RCC 7860 (cell line): ENCODE measurements around the gene ACSM6.

ENCODE experiments used
- DNase-seq: peaks from one replicate; pipeline ENCODE4 v3.0.0-alpha.2; 2015; ENCODE audit warnings: low spot score
- FAIRE-seq: peaks from 2 replicates; lab custom pipeline; 2012; peaks lifted over from hg19 to GRCh38; lab: Jason Lieb, UNC

ACSM6 gene

GRCh38 chr10:95264227-95265051 is 70.4 kb downstream of the ACSM6 start:
- no peak for FAIRE-seq
- DNase-seq, result no peak

DNA sequence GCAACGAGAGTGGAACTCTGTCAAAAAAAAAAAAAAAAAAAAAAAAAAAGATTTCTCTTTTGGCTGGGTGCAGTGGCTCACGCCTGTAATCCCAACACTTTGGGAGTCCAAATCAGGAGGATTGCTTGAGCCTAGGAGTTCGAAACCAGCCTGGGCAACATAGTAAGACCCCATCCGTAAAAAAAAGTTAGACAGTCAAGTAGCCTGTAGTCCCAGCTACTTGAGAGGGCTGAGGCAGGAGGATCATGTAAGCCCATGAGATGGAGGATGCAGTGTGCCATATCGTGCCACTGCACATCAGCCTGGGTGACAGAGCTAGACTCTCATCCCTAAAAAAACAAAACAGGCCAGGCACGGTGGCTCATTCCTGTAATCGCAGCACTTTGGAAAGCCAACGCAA is 71.5 kb downstream of the ACSM6 start:
- FAIRE-seq, result no peak
- DNase-seq, result no peak

- FAIRE-seq (peak; percentile 72), DNase-seq (peak; percentile 93)
Measured at GRCh38 chr10:95266674-95267095, 72.6 kb downstream of the ACSM6 start.

- DNase-seq (no peak), FAIRE-seq (no peak)
Measured at GRCh38 chr10:95267251-95267650, 73.2 kb downstream of the ACSM6 start.

- FAIRE-seq, result no peak
Measured at GRCh38 chr10:95268438-95268837, 74.4 kb downstream of the ACSM6 start.

GRCh38 chr10:95273393-95274312 is 79.6 kb downstream of the ACSM6 start:
- DNase-seq, result peak; percentile 86
- peak; percentile 81 for FAIRE-seq

More at GRCh38 chr10:95268438-95268837, 74.4 kb downstream of the ACSM6 start:
- DNase-seq, result no peak

- no peak for FAIRE-seq
- DNase-seq, result no peak
Measured at GRCh38 chr10:95275726-95276366, 81.8 kb downstream of the ACSM6 start.

DNA sequence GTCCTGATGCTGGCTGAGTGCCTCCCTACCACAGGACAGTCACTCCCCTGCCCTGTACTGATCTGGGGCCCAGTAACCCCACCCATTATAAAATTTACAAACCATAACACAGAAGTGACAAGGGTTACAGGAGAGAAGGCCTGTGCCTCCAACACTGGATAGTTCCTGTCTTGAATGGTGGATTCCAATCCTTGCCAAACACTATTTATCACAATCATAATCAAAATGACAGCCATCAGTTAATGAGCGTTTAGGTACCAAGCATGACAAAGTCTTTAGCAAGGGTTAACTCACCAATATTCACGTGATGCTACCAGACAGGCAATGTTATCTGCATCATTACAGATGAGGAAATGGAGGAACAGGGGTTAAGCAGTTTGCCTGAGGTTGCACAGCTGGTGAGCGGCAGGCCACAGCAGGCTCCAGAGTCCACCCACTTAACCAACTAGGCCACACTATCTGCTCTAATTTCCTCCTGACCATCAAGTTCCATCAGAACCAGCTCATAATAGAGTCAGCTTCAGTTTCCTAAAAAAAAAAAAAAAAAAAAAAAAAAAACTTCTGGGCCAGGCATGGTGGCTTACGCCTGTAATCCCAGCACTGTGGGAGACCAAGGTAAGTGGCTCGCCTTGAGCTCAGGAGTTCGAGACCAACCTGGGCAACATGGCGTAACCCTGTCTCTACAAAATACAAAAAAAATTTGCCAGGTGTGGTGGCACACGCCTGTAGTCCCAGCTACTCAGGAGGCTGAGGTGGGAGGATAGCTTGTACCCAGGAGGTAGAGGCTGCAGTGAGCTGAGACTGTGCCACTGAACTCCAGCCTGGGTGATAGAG is 82.5 kb downstream of the ACSM6 start:
- peak; percentile 58 for DNase-seq
- FAIRE-seq, result peak; percentile 59

GRCh38 chr10:95277201-95277570 is 83.1 kb downstream of the ACSM6 start:
- FAIRE-seq, result no peak
- no peak for DNase-seq

GRCh38 chr10:95277614-95278013 is 83.6 kb downstream of the ACSM6 start:
- no peak for DNase-seq
- no peak for FAIRE-seq
